Ovary (tissue), 9 donors: Measurements from ENCODE around the gene LRP8. TPM values are rescaled to one million over a fixed set of nuclear protein-coding genes. Genes with fewer than 3 reads are reported as not detected.

Experiments
- DNase-seq, 5 donors: peaks; one replicate each; pipeline ENCODE4 v3.0.0-alpha.2; 2019 to 2020
- H3K27ac ChIP-seq, 2 donors: fragments of 200-600 bp; one replicate each; pipeline versions ENCODE4 v1.5.1 to v1.8.0; 2019 to 2022
- H3K27me3 ChIP-seq: fragments of 200-600 bp; one replicate; pipeline ENCODE4 v1.8.0; 2022
- H3K36me3 ChIP-seq: fragments of 200-600 bp; sonication (generic); one replicate; pipeline ENCODE4 v1.5.1; 2019
- H3K4me1 ChIP-seq: one replicate; pipeline ENCODE4 v1.8.1; 2013; ENCODE audit warnings: mild to moderate bottlenecking, moderate library complexity; ENCODE audit not compliant: insufficient read depth
- H3K4me3 ChIP-seq: fragments of 200-600 bp; sonication (generic); one replicate; pipeline ENCODE4 v1.5.1; 2017
- H3K9me3 ChIP-seq, 2 donors: fragments of 200-600 bp in 1 of 2; sonication (generic) in 1 of 2; one replicate each; pipeline versions ENCODE4 v1.5.1 to v1.8.1; 2013 to 2019; ENCODE audit warnings: mild to moderate bottlenecking in 1 of 2, moderate library complexity in 1 of 2
- CTCF ChIP-seq, 3 donors: fragments of 450-650 bp in 2 of 3; fragments of 200-600 bp in 1 of 3; IDR thresholded peaks; one replicate each; pipeline versions ENCODE4 v1.5.1 to v1.8.0; 2016 to 2022; ENCODE audit warnings: antibody characterized with exemption in 3 of 3, mild to moderate bottlenecking in 1 of 3
- EP300 ChIP-seq: sonication (generic); formaldehyde crosslinking; IDR thresholded peaks from one replicate; pipeline ENCODE4 v1.6.1; 2017; ENCODE audit warnings: antibody characterized with exemption
- POLR2A ChIP-seq: fragments of 450-650 bp; IDR thresholded peaks from one replicate; pipeline ENCODE4 v1.6.1; 2017; ENCODE audit warnings: antibody characterized with exemption, mild to moderate bottlenecking, moderate library complexity
- WGBS, 3 donors: extraction: QIAGEN DNeasy Blood & Tissue Kit in 1 of 3; methylation state at CpG; one replicate each; pipeline versions ENCODE4 v1.1.5 to v1.1.7; 2013 to 2017; 5-methylcytosine and 5-hydroxymethylcytosine counted together
- intact Hi-C, 4 donors: fragments of 100-400 bp; cut with DNase I; formaldehyde crosslinking; loops; one replicate each; pipeline versions ENCODE4 v1.11.0 to v1.15.1; 2022 to 2023
- polyA plus RNA-seq, 2 donors: library from polyadenylated mRNA; stranded (reverse); fragments of 200-250 nt in 1 of 2; fragments of 350-450 nt in 1 of 2; fragmentation: Illumina TruSeq in 1 of 2; extraction: RNeasy Lipid Tissue Mini Kit (QIAGEN cat#74804) in 1 of 2; gene quantifications; one replicate each; pipeline ENCODE4 v1.2.3, GENCODE V29; 2013 to 2014
- total RNA-seq, 7 donors: library from RNA; depleted of rRNA in 2 of 7; stranded (reverse); fragments of >200 nt in 2 of 7; fragmentation: NEBNext Ultra II Directional in 3 of 7; extraction: Animal tissue kit (Norgen Biotek cat#: 25700) in 3 of 7; gene quantifications; one replicate each; pipeline versions ENCODE4 v1.1.0 to v1.2.4, GENCODE V29; 2016 to 2023
- donor health status: DM: no; HTN: no; CAD: no; lungs with moderate emphysema.
- donor health status: DM: no; HTN: no; CAD: no.
- donor health status: Bipolar disorder and iron deficiency.
- donor health status: DM: yes; HTN: yes; CAD: no.
- donor health status: DM: no; HTN: no; CAD: no.
- donor health status: DM: yes; HTN: yes; CAD: no.

The LRP8 gene
- total and polyA plus RNA-seq, 9 donors, result 1.2 to 10.6 (median 2.2) TPM

GRCh38 chr1:53260631-53261247 is 67.1 kb downstream of the LRP8 start:
- intact Hi-C loops, result no loop called here
- H3K27ac ChIP-seq, result no peak overlapping the region
- H3K9me3 ChIP-seq, result no peaks in the 10 kb centered on the region
- no peak for TF ChIP-seq POLR2A
- no peak for TF ChIP-seq EP300
- TF ChIP-seq CTCF (IDR thresholded peaks at IDR 0.05), result no peak
- no peak overlapping the region for H3K4me3 ChIP-seq
- DNase-seq, result no peak
- H3K4me1 ChIP-seq, result no peaks in the 10 kb centered on the region
- no peaks in the 10 kb centered on the region for H3K27me3 ChIP-seq
- WGBS, 3 donors, result 82 to 91% (median 89%) methylated on average over 4 of the region's 4 CpGs
- H3K36me3 ChIP-seq, result no peaks in the 10 kb centered on the region

GRCh38 chr1:53259932-53260331 is 67.9 kb downstream of the LRP8 start:
- DNase-seq, result no peak
- Histone ChIP-seq H3K4me1 (no peaks in the 10 kb centered on the region), H3K27ac (no peak overlapping the region), H3K27me3 (no peaks in the 10 kb centered on the region), H3K36me3 (no peaks in the 10 kb centered on the region), H3K9me3 (no peaks in the 10 kb centered on the region), H3K4me3 (no peak overlapping the region)
- 95 to 98% (median 97%) methylated on average over 2 of the region's 2 CpGs for WGBS, 3 donors
- TF ChIP-seq EP300 (no peak), CTCF (IDR thresholded peaks at IDR 0.05) (no peak), POLR2A (no peak)
- intact Hi-C loops, result no loop called here

GRCh38 chr1:53258216-53258615 is 69.7 kb downstream of the LRP8 start:
- Histone ChIP-seq H3K4me1 (no peaks in the 10 kb centered on the region), H3K36me3 (no peaks in the 10 kb centered on the region), H3K27me3 (no peaks in the 10 kb centered on the region), H3K9me3 (no peaks in the 10 kb centered on the region), H3K27ac (no peak overlapping the region), H3K4me3 (no peak overlapping the region)
- intact Hi-C loops, result no loop called here
- no peak for DNase-seq
- TF ChIP-seq POLR2A (no peak), EP300 (no peak), CTCF (IDR thresholded peaks at IDR 0.05) (no peak)
- WGBS, 3 donors, result 83 to 87% (median 86%) methylated on average over 1 of the region's 1 CpG

- WGBS, 3 donors, result 92 to 93% (median 92%) methylated on average over 5 of the region's 5 CpGs
- intact Hi-C loops, result no loop called here
Measured at GRCh38 chr1:53257454-53258081, 70.3 kb downstream of the LRP8 start.

More at GRCh38 chr1:53257454-53258081, 70.3 kb downstream of the LRP8 start:
- Histone ChIP-seq H3K9me3 (no peaks in the 10 kb centered on the region), H3K36me3 (no peaks in the 10 kb centered on the region), H3K4me1 (no peaks in the 10 kb centered on the region), H3K27me3 (no peaks in the 10 kb centered on the region), H3K27ac (no peak overlapping the region), H3K4me3 (no peak overlapping the region)
- DNase-seq, result no peak
- TF ChIP-seq POLR2A, result no peak
- TF ChIP-seq EP300, result no peak
- TF ChIP-seq CTCF (IDR thresholded peaks at IDR 0.05), result no peak
